ENCODE results near the gene ANKH.

DNA sequence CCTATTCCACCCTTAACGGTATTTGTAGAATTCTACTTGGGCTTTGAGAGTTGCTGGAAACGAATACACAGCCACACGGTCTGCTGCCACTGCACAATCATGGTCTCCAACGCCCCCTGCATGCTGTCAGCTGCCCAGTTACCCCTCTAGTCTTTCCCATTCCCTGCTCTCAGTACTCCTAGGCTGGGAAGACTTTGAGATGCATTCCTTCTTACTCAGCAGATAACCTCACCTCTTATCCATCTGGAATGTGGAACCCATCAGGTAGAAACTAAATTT lies 92.8 kb downstream of the ANKH start:
- TF ChIP-seq, protein P1, sequence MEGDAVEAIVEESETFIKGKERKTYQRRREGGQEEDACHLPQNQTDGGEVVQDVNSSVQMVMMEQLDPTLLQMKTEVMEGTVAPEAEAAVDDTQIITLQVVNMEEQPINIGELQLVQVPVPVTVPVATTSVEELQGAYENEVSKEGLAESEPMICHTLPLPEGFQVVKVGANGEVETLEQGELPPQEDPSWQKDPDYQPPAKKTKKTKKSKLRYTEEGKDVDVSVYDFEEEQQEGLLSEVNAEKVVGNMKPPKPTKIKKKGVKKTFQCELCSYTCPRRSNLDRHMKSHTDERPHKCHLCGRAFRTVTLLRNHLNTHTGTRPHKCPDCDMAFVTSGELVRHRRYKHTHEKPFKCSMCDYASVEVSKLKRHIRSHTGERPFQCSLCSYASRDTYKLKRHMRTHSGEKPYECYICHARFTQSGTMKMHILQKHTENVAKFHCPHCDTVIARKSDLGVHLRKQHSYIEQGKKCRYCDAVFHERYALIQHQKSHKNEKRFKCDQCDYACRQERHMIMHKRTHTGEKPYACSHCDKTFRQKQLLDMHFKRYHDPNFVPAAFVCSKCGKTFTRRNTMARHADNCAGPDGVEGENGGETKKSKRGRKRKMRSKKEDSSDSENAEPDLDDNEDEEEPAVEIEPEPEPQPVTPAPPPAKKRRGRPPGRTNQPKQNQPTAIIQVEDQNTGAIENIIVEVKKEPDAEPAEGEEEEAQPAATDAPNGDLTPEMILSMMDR (IDR thresholded peaks at IDR 0.05; ENCODE audit: low read depth, low read length, poor library complexity, severe bottlenecking): no peak
- no peak for TF ChIP-seq EZH2phosphoT487 (IDR thresholded peaks at IDR 0.05; ENCODE audit: borderline replicate concordance, low read length)

Measured in DOHH2 (cell line).